CD4-positive, alpha-beta T cell treated with Interleukin-21 for 1 hour (primary cell): ENCODE measurements around the gene PTPRM.

Source experiments
- DNase-seq: peaks from one replicate; pipeline ENCODE4 v3.0.0-alpha.2; 2020

The PTPRM gene

GRCh38 chr18:8301427-8302172 lies 734.5 kb downstream of the PTPRM start:
- DNase-seq = no peak

- no peak for DNase-seq
These were observed 736.1 kb downstream of the PTPRM start for GRCh38 chr18:8303151-8303755.

- no peak for DNase-seq
These were observed 740.8 kb downstream of the PTPRM start for GRCh38 chr18:8307960-8308359.

GRCh38 chr18:8313043-8313442 lies 745.9 kb downstream of the PTPRM start:
- no peak for DNase-seq

GRCh38 chr18:8314124-8314523 lies 747.0 kb downstream of the PTPRM start:
- DNase-seq = no peak

- DNase-seq = no peak
These were observed 752.8 kb downstream of the PTPRM start for GRCh38 chr18:8319798-8320489.

GRCh38 chr18:8322486-8322885 lies 755.4 kb downstream of the PTPRM start:
- DNase-seq = no peak

- no peak for DNase-seq
These were observed 757.4 kb downstream of the PTPRM start for GRCh38 chr18:8324343-8325065.

GRCh38 chr18:8326763-8327394 lies 759.8 kb downstream of the PTPRM start:
- no peak for DNase-seq

- DNase-seq = no peak
These were observed 761.0 kb downstream of the PTPRM start for GRCh38 chr18:8328126-8328525.

- no peak for DNase-seq
These were observed 762.2 kb downstream of the PTPRM start for GRCh38 chr18:8329186-8329771.

GRCh38 chr18:8330575-8330974 lies 763.5 kb downstream of the PTPRM start:
- no peak for DNase-seq

GRCh38 chr18:8332286-8332685 lies 765.2 kb downstream of the PTPRM start:
- no peak for DNase-seq

- DNase-seq = no peak
These were observed 766.8 kb downstream of the PTPRM start for GRCh38 chr18:8333961-8334360.

- no peak for DNase-seq
These were observed 770.1 kb downstream of the PTPRM start for GRCh38 chr18:8337211-8337610.

- DNase-seq = no peak
These were observed 772.1 kb downstream of the PTPRM start for GRCh38 chr18:8339210-8339609.

GRCh38 chr18:8339952-8340351 lies 772.8 kb downstream of the PTPRM start:
- DNase-seq = no peak

- no peak for DNase-seq
These were observed 774.5 kb downstream of the PTPRM start for GRCh38 chr18:8341481-8342230.

GRCh38 chr18:8348051-8348720 lies 781.1 kb downstream of the PTPRM start:
- DNase-seq = no peak

- DNase-seq = no peak
These were observed 782.6 kb downstream of the PTPRM start for GRCh38 chr18:8349608-8350323.

GRCh38 chr18:8350628-8351027 lies 783.5 kb downstream of the PTPRM start:
- DNase-seq = no peak
